Measurements from ENCODE around the gene SRMS. TPM values are rescaled to one million over a fixed set of nuclear protein-coding genes. Genes with fewer than 3 reads are reported as not detected.

Gene SRMS
- total and polyA plus RNA-seq, 10 donors = 0.07 to 1.5 (median 0.78) TPM; not detected in 2

DNA sequence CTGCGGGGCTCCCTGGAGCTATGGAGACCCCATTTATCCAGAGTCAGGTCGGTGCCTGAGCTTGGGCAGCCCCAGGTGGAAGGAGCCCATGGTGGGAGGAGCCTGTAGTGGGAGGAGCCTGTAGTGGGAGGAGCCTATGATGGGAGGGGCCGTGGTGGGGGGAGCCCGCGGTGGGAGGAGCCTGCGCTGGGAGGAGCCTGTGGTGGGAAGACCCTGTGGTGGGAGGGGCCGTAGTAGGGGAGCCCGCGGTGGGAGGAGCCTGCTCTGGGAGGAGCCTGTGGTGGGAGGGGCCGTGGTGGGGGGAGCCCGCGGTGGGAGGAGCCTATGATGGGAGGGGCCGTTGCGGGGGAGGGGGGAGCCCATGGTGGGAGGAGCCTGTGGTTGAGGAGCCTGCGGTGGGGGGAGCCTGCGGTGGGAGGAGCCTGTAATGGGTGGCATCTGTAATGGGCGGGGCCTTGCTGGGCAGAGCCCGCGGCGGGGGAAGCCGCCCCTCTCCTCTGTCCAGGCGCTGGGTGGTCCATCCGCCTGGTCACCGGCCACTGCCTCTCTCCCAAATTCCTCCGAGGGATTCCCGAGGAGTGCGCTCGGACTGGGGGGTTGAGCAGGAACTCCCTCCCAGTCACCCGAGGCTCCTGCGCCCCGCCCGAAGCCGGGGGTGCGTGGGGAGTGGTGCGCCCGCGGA is 5.8 kb upstream of the SRMS start:
- Histone ChIP-seq H3K4me3 (peak overlapping the region; percentile 40 to 73 (median 50)), H3K27ac (peak overlapping the region in 7 of 8 donors; percentile 55 to 82 (median 71)), H3K4me1 (peaks cover 10 to 62% (median 36%) of the 10 kb centered on the region in 6 donors), H3K27me3 (replicated peaks in 1 of 7) (peaks cover 0 to 46% (median 9%) of the 10 kb centered on the region in 7 donors), H3K9me3 (no peaks in the 10 kb centered on the region), H3K36me3 (peaks cover 0 to 27% (median 4%) of the 10 kb centered on the region in 6 donors)
- DNase-seq = peak; percentile 94
- TF ChIP-seq POLR2A (IDR thresholded peaks at IDR 0.05) (no peak), POLR2AphosphoS5 (IDR thresholded peaks at IDR 0.05) (peak; percentile 34 to 64 (median 49))
- intact Hi-C loops (cut with DNase I; ENCODE audit: low total_unique reads) = no loop called here
- 1 to 3% (median 2%) methylated on average over 11 to 37 of the region's 37 CpGs for WGBS, 5 donors

DNA sequence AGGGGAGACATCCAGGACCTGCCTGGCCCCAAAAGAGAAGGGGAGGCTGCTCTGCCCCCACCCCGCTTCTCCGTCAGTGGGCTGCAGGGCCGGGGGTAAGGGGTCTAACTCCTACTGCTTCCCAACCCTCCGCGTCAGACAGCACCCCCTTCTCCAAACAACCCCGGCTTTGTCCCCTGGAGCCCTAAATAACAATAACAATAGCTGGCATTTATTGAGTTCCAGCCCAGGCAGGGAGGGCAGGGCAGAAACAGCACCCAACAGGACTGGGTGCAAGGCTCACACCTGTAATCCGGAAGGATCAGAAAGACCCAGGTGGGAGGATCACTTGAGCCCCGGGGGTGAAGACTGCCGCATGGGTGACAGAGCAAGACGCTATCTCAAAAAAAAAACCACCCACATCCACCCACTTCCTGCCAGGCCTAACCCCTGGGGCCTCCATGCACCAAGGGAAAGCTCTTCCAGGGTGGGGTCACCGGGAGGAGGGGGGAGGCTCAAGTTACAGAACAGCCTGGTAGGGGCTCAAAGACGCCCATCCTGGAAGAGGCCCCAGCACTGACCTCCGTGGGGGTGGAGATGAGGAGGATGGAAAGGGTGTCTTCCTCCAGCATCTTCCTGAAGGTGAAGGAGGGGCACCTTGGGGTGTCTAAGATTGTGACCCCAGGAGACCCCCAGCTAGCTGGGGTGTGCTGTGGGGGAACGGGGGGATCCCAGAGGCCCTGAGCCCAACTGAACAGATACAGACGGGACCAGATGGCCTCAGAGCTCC is 5.1 kb upstream of the SRMS start:
- Histone ChIP-seq H3K36me3 (peaks cover 0 to 19% (median 0%) of the 10 kb centered on the region in 6 donors), H3K9me3 (no peaks in the 10 kb centered on the region), H3K27me3 (replicated peaks in 1 of 7) (peaks cover 0 to 53% (median 9%) of the 10 kb centered on the region in 7 donors), H3K4me3 (peak overlapping the region in 3 of 8 donors; percentile 5 to 73 (median 48)), H3K27ac (peak overlapping the region in 6 of 8 donors; percentile 7 to 82 (median 68)), H3K4me1 (peaks cover 16 to 69% (median 43%) of the 10 kb centered on the region in 6 donors)
- TF ChIP-seq CTCF (IDR thresholded peaks at IDR 0.05 in 8 of 11, conservative IDR thresholded peaks at IDR 0.05 in 3 of 11) (no peak), POLR2AphosphoS5 (IDR thresholded peaks at IDR 0.05) (peak in 2 of 3 donors; percentile 49 to 53)
- WGBS, 5 donors = 22 to 32% (median 28%) methylated on average over 14 to 15 of the region's 15 CpGs
- DNase-seq = no peak
- intact Hi-C loops (cut with DNase I; ENCODE audit: low total_unique reads) = no loop called here

DNA sequence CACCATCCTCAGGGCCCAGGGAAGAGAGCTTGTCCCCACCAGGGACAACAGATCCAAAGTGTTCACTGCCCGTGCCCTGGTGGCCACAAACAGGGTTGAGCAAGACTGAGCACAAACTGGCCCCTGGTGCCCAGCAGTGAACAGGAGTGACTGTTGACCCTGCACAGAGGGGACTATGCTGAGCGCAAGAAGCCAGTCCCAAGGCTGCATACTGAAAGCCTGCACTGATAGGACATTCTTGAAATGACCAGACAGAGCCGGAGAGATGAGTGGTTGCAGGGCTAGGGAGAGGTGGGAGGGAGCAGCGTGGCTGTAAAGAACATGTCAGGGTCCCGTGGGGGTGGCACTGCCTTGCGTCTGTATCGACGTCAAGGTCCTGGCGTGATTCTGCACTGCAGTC is 3.5 kb upstream of the SRMS start:
- Histone ChIP-seq H3K27me3 (replicated peaks in 1 of 7) (peaks cover 0 to 69% (median 9%) of the 10 kb centered on the region in 7 donors), H3K4me1 (peaks cover 16 to 85% (median 54%) of the 10 kb centered on the region in 6 donors)
- TF ChIP-seq POLR2AphosphoS5 (IDR thresholded peaks at IDR 0.05) (no peak), CTCF (IDR thresholded peaks at IDR 0.05 in 8 of 11, conservative IDR thresholded peaks at IDR 0.05 in 3 of 11) (no peak), POLR2A (IDR thresholded peaks at IDR 0.05) (no peak)

GRCh38 chr20:63549679-63550282 is 2.2 kb upstream of the SRMS start:
- TF ChIP-seq POLR2A (IDR thresholded peaks at IDR 0.05) = no peak
- TF ChIP-seq POLR2AphosphoS5 (IDR thresholded peaks at IDR 0.05) = no peak
- no peak for TF ChIP-seq CTCF (IDR thresholded peaks at IDR 0.05 in 8 of 11, conservative IDR thresholded peaks at IDR 0.05 in 3 of 11)
- no peak for DNase-seq
- intact Hi-C loops (cut with DNase I; ENCODE audit: low total_unique reads) = no loop called here

More for the DNA sequence above, 3.5 kb upstream of the SRMS start:
- Histone ChIP-seq H3K27ac (no peak overlapping the region), H3K36me3 (peaks cover 0 to 5% (median 0%) of the 10 kb centered on the region in 6 donors), H3K9me3 (no peaks in the 10 kb centered on the region), H3K4me3 (no peak overlapping the region)
- no peak for DNase-seq
- WGBS, 5 donors = 48 to 80% (median 65%) methylated on average over 9 of the region's 9 CpGs
- intact Hi-C loops (cut with DNase I; ENCODE audit: low total_unique reads) = no loop called here

More at GRCh38 chr20:63549679-63550282, 2.2 kb upstream of the SRMS start:
- WGBS, 5 donors = 80 to 90% (median 84%) methylated on average over 18 of the region's 18 CpGs
- Histone ChIP-seq H3K4me3 (no peak overlapping the region), H3K27me3 (replicated peaks in 1 of 7) (peaks cover 0 to 68% (median 9%) of the 10 kb centered on the region in 7 donors), H3K27ac (no peak overlapping the region), H3K4me1 (peaks cover 11 to 83% (median 58%) of the 10 kb centered on the region in 6 donors), H3K9me3 (no peaks in the 10 kb centered on the region), H3K36me3 (no peaks in the 10 kb centered on the region)

Measured in spleen (tissue), 11 donors.